MM.1S (cell line): ENCODE measurements around the gene FAM217A.

ENCODE experiments used
- DNase-seq: peaks from one replicate; pipeline ENCODE4 v3.0.0-alpha.2; 2015
- H2AFZ ChIP-seq: fragments of 300-600 bp; sonication (generic); 2 replicates; pipeline ENCODE4 v1.6.0; 2016; ENCODE audit warnings: antibody characterized with exemption, low read length
- H3F3A ChIP-seq: fragments of 300-600 bp; sonication (generic); 2 replicates; pipeline ENCODE4 v1.6.1; 2016; ENCODE audit warnings: mild to moderate bottlenecking, antibody characterized with exemption, low read length, moderate library complexity, mixed read lengths; ENCODE audit not compliant: insufficient read depth
- H3K27ac ChIP-seq: fragments of 300-600 bp; sonication (generic); 2 replicates; pipeline ENCODE4 v1.5.1; 2016; ENCODE audit warnings: mild to moderate bottlenecking, low read length
- H3K27me3 ChIP-seq: fragments of 300-600 bp; sonication (generic); replicated peaks from 2 replicates; pipeline ENCODE4 v1.6.0; 2016; ENCODE audit warnings: low read length; ENCODE audit not compliant: insufficient read depth
- H3K36me3 ChIP-seq: fragments of 300-600 bp; sonication (generic); replicated peaks from 2 replicates; pipeline ENCODE4 v1.6.1; 2016; ENCODE audit warnings: mild to moderate bottlenecking, low read length, mixed read lengths; ENCODE audit not compliant: insufficient read depth
- H3K4me1 ChIP-seq: fragments of 300-600 bp; sonication (generic); 2 replicates; pipeline ENCODE4 v1.6.1; 2016; ENCODE audit warnings: low read length, mixed read lengths
- H3K4me2 ChIP-seq: fragments of 300-600 bp; sonication (generic); 2 replicates; pipeline ENCODE4 v1.6.0; 2016; ENCODE audit warnings: low read depth, low read length
- H3K4me3 ChIP-seq: fragments of 300-600 bp; sonication (generic); 2 replicates; pipeline ENCODE4 v1.5.1; 2016; ENCODE audit warnings: low read length, mixed read lengths
- H3K79me2 ChIP-seq: fragments of 300-600 bp; sonication (generic); 2 replicates; pipeline ENCODE4 v1.6.1; 2016; ENCODE audit warnings: mixed run types, low read length, mixed read lengths
- H3K9ac ChIP-seq: fragments of 300-600 bp; sonication (generic); 2 replicates; pipeline ENCODE4 v1.6.1; 2016; ENCODE audit warnings: low read length, mixed read lengths
- H3K9me2 ChIP-seq: fragments of 300-600 bp; sonication (generic); replicated peaks from 2 replicates; pipeline ENCODE4 v1.6.1; 2016; ENCODE audit warnings: mild to moderate bottlenecking, low read length, mixed read lengths; ENCODE audit not compliant: insufficient read depth
- H3K9me3 ChIP-seq: fragments of 300-600 bp; sonication (generic); replicated peaks from 2 replicates; pipeline ENCODE4 v1.6.1; 2016; ENCODE audit warnings: mild to moderate bottlenecking, low read length, mixed read lengths; ENCODE audit not compliant: insufficient read depth
- H4K20me1 ChIP-seq: fragments of 300-600 bp; sonication (generic); 2 replicates; pipeline ENCODE4 v1.6.1; 2016; ENCODE audit warnings: mild to moderate bottlenecking, low read length, moderate library complexity, mixed read lengths; ENCODE audit not compliant: insufficient read depth
- CTCF ChIP-seq: fragments of 300-600 bp; sonication (generic); IDR thresholded peaks from 2 replicates; pipeline ENCODE4 v1.5.1; 2016; ENCODE audit warnings: antibody characterized with exemption, low read length, mixed read lengths
- EZH2 ChIP-seq: fragments of 300-600 bp; sonication (generic); optimal IDR thresholded peaks from 2 replicates; pipeline ENCODE3; 2017; ENCODE audit warnings: low read depth, mild to moderate bottlenecking, antibody characterized with exemption, low read length, mixed read lengths
- EZH2phosphoT487 ChIP-seq: fragments of 300-600 bp; sonication (generic); IDR thresholded peaks from 2 replicates; pipeline ENCODE4 v1.6.1; 2018; ENCODE audit warnings: antibody characterized with exemption, low read length

FAM217A gene

GRCh38 chr6:4028051-4028450 is 50.9 kb downstream of the FAM217A start:
- DNase-seq: no peak
- TF ChIP-seq EZH2phosphoT487: no peak
- no peak for TF ChIP-seq CTCF
- no peak for TF ChIP-seq EZH2
- Histone ChIP-seq H3K79me2 (peaks cover 99% of the 10 kb centered on the region), H3K27ac (no peak overlapping the region), H3K9me2 (no peaks in the 10 kb centered on the region), H3K27me3 (no peaks in the 10 kb centered on the region), H3K4me3 (no peak overlapping the region), H3K9me3 (no peaks in the 10 kb centered on the region), H2AFZ (no peak overlapping the region), H3K36me3 (no peaks in the 10 kb centered on the region; the same call in 1 of the 2 replicates), H3K9ac (no peak overlapping the region), H3K4me2 (no peak overlapping the region), H4K20me1 (peaks cover 78% of the 10 kb centered on the region), H3K4me1 (no peaks in the 10 kb centered on the region; the same call in 1 of the 2 replicates), H3F3A (no peaks in the 10 kb centered on the region)

GRCh38 chr6:4025681-4026080 is 53.3 kb downstream of the FAM217A start:
- Histone ChIP-seq H3K27me3 (no peaks in the 10 kb centered on the region), H3K9me2 (no peaks in the 10 kb centered on the region), H4K20me1 (peaks cover 71% of the 10 kb centered on the region), H3K9ac (no peak overlapping the region), H3K79me2 (peaks cover 96% of the 10 kb centered on the region), H3K4me1 (no peaks in the 10 kb centered on the region; the same call in 1 of the 2 replicates), H3K4me2 (no peak overlapping the region), H3K9me3 (no peaks in the 10 kb centered on the region), H3K36me3 (no peaks in the 10 kb centered on the region; the same call in 1 of the 2 replicates), H3K4me3 (no peak overlapping the region), H3F3A (peaks cover 11% of the 10 kb centered on the region), H3K27ac (no peak overlapping the region), H2AFZ (no peak overlapping the region)
- DNase-seq: no peak
- no peak for TF ChIP-seq EZH2phosphoT487
- TF ChIP-seq CTCF: no peak
- TF ChIP-seq EZH2: no peak

- peak overlapping the region; percentile 89 for H3K4me3 ChIP-seq
- H3K9me2 ChIP-seq: no peaks in the 10 kb centered on the region
- no peak overlapping the region for H2AFZ ChIP-seq
- no peaks in the 10 kb centered on the region for H3K27me3 ChIP-seq
- peaks cover 28% of the 10 kb centered on the region for H3F3A ChIP-seq
- peaks cover 71% of the 10 kb centered on the region for H3K79me2 ChIP-seq
- no peaks in the 10 kb centered on the region for H3K9me3 ChIP-seq
- peaks cover 7% of the 10 kb centered on the region for H3K4me1 ChIP-seq
- H3K27ac ChIP-seq: peak overlapping the region; percentile 95; the same call in 1 of the 2 replicates
- peak overlapping the region; percentile 85 for H3K4me2 ChIP-seq
- DNase-seq: no peak
- TF ChIP-seq EZH2 (no peak), CTCF (no peak), EZH2phosphoT487 (no peak)
- no peaks in the 10 kb centered on the region; the same call in 1 of the 2 replicates for H3K36me3 ChIP-seq
- H4K20me1 ChIP-seq: peaks cover 51% of the 10 kb centered on the region
- H3K9ac ChIP-seq: no peak overlapping the region; the same call in 1 of the 2 replicates
These were observed 55.7 kb downstream of the FAM217A start for GRCh38 chr6:4023240-4023639.
